OCI-LY1 (cell line): ENCODE data around the gene TAGLN.

ENCODE experiments used
- H2AFZ ChIP-seq: fragments of 200-600 bp; sonication (generic), shearing (Covaris generic); 2 replicates; pipeline ENCODE4 v1.6.0; 2014; ENCODE audit warnings: antibody characterized with exemption, mild to moderate bottlenecking, low read length
- H3F3A ChIP-seq: fragments of 200-600 bp; sonication (generic), shearing (Covaris generic); 2 replicates; pipeline ENCODE4 v1.6.0; 2014; ENCODE audit warnings: mild to moderate bottlenecking, antibody characterized with exemption, low read length, moderate library complexity; ENCODE audit not compliant: insufficient read depth
- H3K27ac ChIP-seq: fragments of 200-600 bp; sonication (generic); 2 replicates; pipeline ENCODE4 v1.5.1; 2014; ENCODE audit warnings: low read length, mixed run types, mild to moderate bottlenecking, low read depth; ENCODE audit not compliant: poor library complexity, severe bottlenecking
- H3K27me3 ChIP-seq: fragments of 200-600 bp; sonication (generic); 2 replicates; pipeline ENCODE4 v1.6.0; 2014; ENCODE audit warnings: antibody characterized with exemption, mild to moderate bottlenecking, low read length, moderate library complexity; ENCODE audit not compliant: insufficient read depth
- H3K36me3 ChIP-seq: fragments of 200-600 bp; sonication (generic); 2 replicates; pipeline ENCODE4 v1.6.1; 2014; ENCODE audit warnings: mild to moderate bottlenecking, antibody characterized with exemption, low read length, moderate library complexity, mixed read lengths; ENCODE audit not compliant: insufficient read depth
- H3K4me1 ChIP-seq: fragments of 200-600 bp; sonication (generic); 2 replicates; pipeline ENCODE4 v1.5.1; 2014; ENCODE audit warnings: mild to moderate bottlenecking, low read length, moderate library complexity; ENCODE audit not compliant: insufficient read depth, severe bottlenecking
- H3K4me2 ChIP-seq: fragments of 200-600 bp; sonication (generic), shearing (Covaris generic); 2 replicates; pipeline ENCODE4 v1.6.1; 2014; ENCODE audit warnings: low read length
- H3K4me3 ChIP-seq: fragments of 200-600 bp; sonication (generic); 2 replicates; pipeline ENCODE4 v1.5.1; 2014; ENCODE audit warnings: low read length, low read depth, mild to moderate bottlenecking, mixed read lengths; ENCODE audit not compliant: poor library complexity, severe bottlenecking
- H3K79me2 ChIP-seq: fragments of 200-600 bp; shearing (Covaris generic); 2 replicates; pipeline ENCODE4 v1.6.1; 2016; ENCODE audit warnings: mixed run types, low read length, mixed read lengths; ENCODE audit not compliant: insufficient read depth
- H3K9ac ChIP-seq: fragments of 200-600 bp; sonication (generic), shearing (Covaris generic); 2 replicates; pipeline ENCODE4 v1.6.1; 2014; ENCODE audit warnings: mild to moderate bottlenecking, low read length, mixed read lengths
- H3K9me2 ChIP-seq: fragments of 200-600 bp; sonication (generic), shearing (Covaris generic); 2 replicates; pipeline ENCODE4 v1.6.1; 2014; ENCODE audit warnings: low read depth, mild to moderate bottlenecking, low read length, mixed read lengths
- H3K9me3 ChIP-seq: fragments of 200-600 bp; shearing (Covaris generic); 2 replicates; pipeline ENCODE4 v1.6.1; 2014; ENCODE audit warnings: low read length, mixed read lengths
- H4K20me1 ChIP-seq: fragments of 200-600 bp; sonication (generic), shearing (Covaris generic); 2 replicates; pipeline ENCODE4 v1.6.0; 2016; ENCODE audit warnings: mild to moderate bottlenecking, low read length; ENCODE audit not compliant: insufficient read depth
- EZH2 ChIP-seq: fragments of 200-600 bp; sonication (generic), shearing (Covaris generic); IDR thresholded peaks from 2 replicates; pipeline ENCODE4 v1.8.0; 2017; ENCODE audit warnings: borderline replicate concordance, mixed run types, mild to moderate bottlenecking, antibody characterized with exemption, low read length, moderate library complexity, mixed read lengths
- TF ChIP-seq, protein P1 (sequence below): fragments of 200-600 bp; sonication (generic), shearing (Covaris generic); IDR thresholded peaks from 2 replicates; pipeline ENCODE4 v1.5.1; 2017; ENCODE audit warnings: mild to moderate bottlenecking, antibody characterized with exemption, low read length, moderate library complexity, mixed read lengths

TAGLN gene

DNA sequence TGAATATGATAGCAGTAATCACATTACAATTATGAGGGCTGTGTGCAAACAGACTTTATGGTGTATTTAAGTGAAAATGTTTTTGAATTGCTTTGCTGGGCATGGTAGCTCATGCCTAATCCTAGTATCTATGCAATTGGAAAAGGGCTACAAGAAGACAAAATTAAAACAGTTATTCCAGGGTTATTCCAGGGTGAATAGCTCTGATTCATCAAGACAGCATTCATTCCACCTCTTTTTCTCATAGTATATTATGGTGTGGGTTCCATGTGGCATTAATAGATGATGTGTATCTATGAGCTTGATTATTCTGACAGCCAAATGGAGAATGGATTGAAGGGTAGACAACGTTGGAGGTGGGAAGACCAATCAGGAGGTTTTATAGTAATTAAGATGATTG is 32.7 kb upstream of the TAGLN start:
- H3K9me2 ChIP-seq: no peaks in the 10 kb centered on the region
- no peak overlapping the region for H3K9ac ChIP-seq
- TF ChIP-seq, protein P1, sequence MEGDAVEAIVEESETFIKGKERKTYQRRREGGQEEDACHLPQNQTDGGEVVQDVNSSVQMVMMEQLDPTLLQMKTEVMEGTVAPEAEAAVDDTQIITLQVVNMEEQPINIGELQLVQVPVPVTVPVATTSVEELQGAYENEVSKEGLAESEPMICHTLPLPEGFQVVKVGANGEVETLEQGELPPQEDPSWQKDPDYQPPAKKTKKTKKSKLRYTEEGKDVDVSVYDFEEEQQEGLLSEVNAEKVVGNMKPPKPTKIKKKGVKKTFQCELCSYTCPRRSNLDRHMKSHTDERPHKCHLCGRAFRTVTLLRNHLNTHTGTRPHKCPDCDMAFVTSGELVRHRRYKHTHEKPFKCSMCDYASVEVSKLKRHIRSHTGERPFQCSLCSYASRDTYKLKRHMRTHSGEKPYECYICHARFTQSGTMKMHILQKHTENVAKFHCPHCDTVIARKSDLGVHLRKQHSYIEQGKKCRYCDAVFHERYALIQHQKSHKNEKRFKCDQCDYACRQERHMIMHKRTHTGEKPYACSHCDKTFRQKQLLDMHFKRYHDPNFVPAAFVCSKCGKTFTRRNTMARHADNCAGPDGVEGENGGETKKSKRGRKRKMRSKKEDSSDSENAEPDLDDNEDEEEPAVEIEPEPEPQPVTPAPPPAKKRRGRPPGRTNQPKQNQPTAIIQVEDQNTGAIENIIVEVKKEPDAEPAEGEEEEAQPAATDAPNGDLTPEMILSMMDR: no peak
- no peak for TF ChIP-seq EZH2
- H3K27ac ChIP-seq: no peak overlapping the region
- H3K4me2 ChIP-seq: no peak overlapping the region
- no peaks in the 10 kb centered on the region for H4K20me1 ChIP-seq
- no peaks in the 10 kb centered on the region for H3F3A ChIP-seq
- no peak overlapping the region for H3K4me3 ChIP-seq
- H3K4me1 ChIP-seq: no peaks in the 10 kb centered on the region
- H2AFZ ChIP-seq: no peak overlapping the region
- no peaks in the 10 kb centered on the region for H3K9me3 ChIP-seq
- no peaks in the 10 kb centered on the region for H3K27me3 ChIP-seq
- no peaks in the 10 kb centered on the region for H3K79me2 ChIP-seq
- H3K36me3 ChIP-seq: peaks cover 87% of the 10 kb centered on the region

DNA sequence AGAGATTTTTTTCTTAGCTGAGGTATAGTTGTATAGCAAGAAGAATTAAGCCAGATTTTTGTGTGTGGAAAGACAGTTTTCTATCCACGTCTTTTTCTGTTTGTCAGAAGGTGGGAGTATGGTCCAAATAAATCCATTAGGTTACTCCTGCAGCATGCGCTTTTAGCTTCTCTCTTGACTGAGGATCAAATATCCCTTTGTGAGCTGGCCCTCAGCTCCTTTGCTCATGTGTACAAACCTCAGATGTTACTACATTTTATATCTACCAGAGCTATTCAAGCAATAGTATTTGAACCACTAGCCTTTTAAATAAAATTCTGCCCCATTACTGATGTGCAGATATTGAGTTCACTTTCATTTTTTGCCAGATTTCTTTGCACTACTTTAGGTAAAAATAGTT is 29.4 kb upstream of the TAGLN start:
- H3F3A ChIP-seq: no peaks in the 10 kb centered on the region
- no peaks in the 10 kb centered on the region for H3K9me2 ChIP-seq
- H3K36me3 ChIP-seq: peaks cover 63% of the 10 kb centered on the region
- no peaks in the 10 kb centered on the region for H4K20me1 ChIP-seq
- TF ChIP-seq EZH2: no peak
- TF ChIP-seq, protein P1: no peak
- no peak overlapping the region for H3K27ac ChIP-seq
- no peaks in the 10 kb centered on the region for H3K4me1 ChIP-seq
- H3K79me2 ChIP-seq: no peaks in the 10 kb centered on the region
- no peak overlapping the region for H2AFZ ChIP-seq
- no peak overlapping the region for H3K4me3 ChIP-seq
- H3K9me3 ChIP-seq: no peaks in the 10 kb centered on the region
- H3K4me2 ChIP-seq: no peak overlapping the region
- no peaks in the 10 kb centered on the region for H3K27me3 ChIP-seq
- no peak overlapping the region for H3K9ac ChIP-seq

DNA sequence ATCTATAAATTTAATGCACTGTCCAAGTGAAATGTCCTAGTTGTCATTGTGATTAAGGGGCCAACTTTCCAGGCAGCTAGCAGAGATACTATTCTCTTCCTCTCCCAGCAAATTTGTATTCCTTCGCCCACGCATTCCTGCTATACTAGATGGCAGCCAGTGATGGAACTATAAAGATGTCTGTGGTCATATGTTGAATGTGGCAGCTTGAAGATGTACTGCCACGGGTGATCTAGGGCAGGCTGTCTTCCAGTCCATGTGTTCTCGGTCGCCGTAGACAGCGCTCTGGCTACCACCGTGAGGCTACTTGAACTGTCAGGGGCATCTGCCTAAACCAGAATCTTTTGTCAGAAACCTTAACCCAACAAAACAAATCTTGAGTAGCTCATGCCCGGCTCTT is 29.0 kb upstream of the TAGLN start:
- TF ChIP-seq EZH2: no peak
- TF ChIP-seq, protein P1: no peak
- H3K4me2 ChIP-seq: no peak overlapping the region
- H3K27me3 ChIP-seq: no peaks in the 10 kb centered on the region
- H3K36me3 ChIP-seq: peaks cover 61% of the 10 kb centered on the region
- H3K27ac ChIP-seq: no peak overlapping the region
- H3K9me2 ChIP-seq: no peaks in the 10 kb centered on the region
- H4K20me1 ChIP-seq: no peaks in the 10 kb centered on the region
- no peaks in the 10 kb centered on the region for H3K9me3 ChIP-seq
- H3F3A ChIP-seq: no peaks in the 10 kb centered on the region
- H3K79me2 ChIP-seq: no peaks in the 10 kb centered on the region
- no peaks in the 10 kb centered on the region for H3K4me1 ChIP-seq
- H3K4me3 ChIP-seq: no peak overlapping the region
- no peak overlapping the region for H2AFZ ChIP-seq
- H3K9ac ChIP-seq: no peak overlapping the region
